BJ (cell line): ENCODE data around the gene PI4K2A. TPM values are rescaled to one million over a fixed set of nuclear protein-coding genes. Genes with fewer than 3 reads are reported as not detected.
A peak's percentile ranks its signal among the peaks of the same experiment; 100 is the strongest.

ENCODE experiments used
- CTCF ChIA-PET: fragments of 350-600 bp; formaldehyde crosslinking; extraction: SDS; loops from one replicate; lab custom pipeline; 2021; ENCODE audit warnings: antibody characterized with exemption, inconsistent platforms; lab: Yijun Ruan, JAX
- POLR2A ChIA-PET: fragments of 300-600 bp; sonication (Branson Sonifier 250); formaldehyde crosslinking; extraction: SDS; loops from one replicate; lab custom pipeline; 2021; ENCODE audit warnings: antibody characterized with exemption; lab: Charles Lee
- DNase-seq: peaks from one replicate; pipeline ENCODE4 v3.0.0-alpha.2; 2011; ENCODE audit warnings: low read depth
- H3K27me3 ChIP-seq: 2 replicates; pipeline ENCODE4 v1.6.0; 2011; ENCODE audit warnings: low read length; ENCODE audit not compliant: control insufficient read depth, insufficient read depth
- H3K36me3 ChIP-seq: 2 replicates; pipeline ENCODE4 v1.5.1; 2011; ENCODE audit warnings: low read length; ENCODE audit not compliant: control insufficient read depth, insufficient read depth
- H3K4me3 ChIP-seq: 2 replicates; pipeline ENCODE4 v1.5.1; 2011; ENCODE audit warnings: low read depth, mild to moderate bottlenecking, control low read depth, low read length
- CTCF ChIP-seq: IDR thresholded peaks from 2 replicates; pipeline ENCODE4 v1.5.1; 2011; ENCODE audit warnings: low read depth, mild to moderate bottlenecking, control low read depth, inconsistent platforms, low read length, moderate library complexity; ENCODE audit not compliant: insufficient read depth
- polyA plus RNA-seq: library from polyadenylated mRNA; depleted of rRNA; stranded (reverse); fragments of >200 nt; gene quantifications from 2 replicates; pipeline ENCODE4 v1.2.3, GENCODE V29; 2011

The PI4K2A gene
- polyA plus RNA-seq, 1 experiment: 34.6 TPM

DNA sequence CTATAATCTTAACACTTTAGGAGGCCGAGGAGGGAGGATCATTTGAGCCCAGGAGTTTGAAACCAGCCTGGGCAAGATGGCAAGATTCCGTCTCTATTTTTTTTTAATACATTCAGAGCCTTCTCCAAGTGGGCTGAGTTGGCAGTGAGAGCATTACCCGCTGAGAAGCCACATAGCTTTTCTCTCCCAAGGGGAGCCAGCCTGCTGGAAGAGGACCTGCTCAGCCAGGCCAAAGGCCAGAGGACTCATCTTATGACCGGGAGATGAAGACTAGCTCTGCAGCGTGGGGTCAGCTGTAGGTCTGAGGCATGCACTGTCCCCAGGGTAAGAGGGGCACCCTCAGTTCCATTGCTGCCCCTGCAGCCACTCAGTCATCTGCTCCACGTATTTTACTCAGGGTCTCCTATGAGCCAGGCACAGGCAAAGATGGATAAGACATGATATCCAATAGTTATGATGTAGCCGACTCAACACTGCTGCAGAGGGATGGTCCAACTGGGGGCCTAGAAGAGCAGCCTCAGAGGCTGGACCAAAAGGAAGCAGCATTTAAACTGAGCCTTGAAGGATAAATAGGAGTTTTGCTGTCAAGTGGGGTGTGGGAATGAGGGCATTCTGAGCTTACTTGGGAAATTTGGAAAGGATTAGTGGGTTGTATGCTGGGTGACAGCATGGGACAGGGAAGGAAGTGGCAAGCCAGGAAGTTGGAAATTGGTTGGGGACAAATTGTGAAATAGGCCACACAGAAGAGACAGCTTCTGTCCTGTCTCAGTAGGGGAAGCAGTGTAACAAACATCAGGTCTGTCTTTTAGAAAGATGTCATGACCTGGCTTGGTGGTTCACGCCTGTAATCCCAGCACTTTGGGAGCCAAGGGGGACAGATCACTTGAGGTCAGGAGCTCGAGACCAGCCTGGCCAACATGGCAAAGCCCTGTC is 71.4 kb downstream of the PI4K2A start:
- ChIA-PET CTCF (interaction anchor here (0.9 to 20.3 kb wide), 4 partner anchors 9 to 35 kb away, joined by 3 to 517 read pairs (median 22); partner anchors contain the start of gene ZFYVE27), POLR2A (no interaction called here)
- Histone ChIP-seq H3K4me3 (no peak overlapping the region), H3K27me3 (no peaks in the 10 kb centered on the region), H3K36me3 (no peaks in the 10 kb centered on the region)
- TF ChIP-seq CTCF: no peak
- no peak for DNase-seq

GRCh38 chr10:97713339-97713825 is 72.9 kb downstream of the PI4K2A start, which contains the start of gene MARVELD1:
Gene MARVELD1 (plus strand): TSS chr10:97713730. CDS start chr10:97713877, 147 bp downstream.
- ChIA-PET CTCF (interaction anchor here (1.3 to 20.3 kb wide), 5 partner anchors 11 to 75 kb away, joined by 3 to 517 read pairs (median 10); partner anchors contain the start of genes AVPI1 and ZFYVE27), POLR2A (interaction anchor here (0.6 to 1.0 kb wide), 4 partner anchors 16 to 24 kb away, joined by 3 to 10 read pairs (median 8); partner anchors contain the start of gene ZFYVE27)
- H3K36me3 ChIP-seq: peaks cover 5% of the 10 kb centered on the region
- DNase-seq: no peak
- no peaks in the 10 kb centered on the region for H3K27me3 ChIP-seq
- no peak for TF ChIP-seq CTCF
- peak within 1 kb of the TSS; percentile 71 for H3K4me3 ChIP-seq

GRCh38 chr10:97713826-97714400 is 73.4 kb downstream of the PI4K2A start:
- Histone ChIP-seq H3K36me3 (peaks cover 6% of the 10 kb centered on the region), H3K4me3 (peak overlapping the region; percentile 71), H3K27me3 (no peaks in the 10 kb centered on the region)
- CTCF ChIA-PET: interaction anchor here (1.0 to 20.3 kb wide), 6 partner anchors 11 to 75 kb away, joined by 3 to 517 read pairs (median 8); partner anchors contain the start of genes AVPI1 and ZFYVE27
- POLR2A ChIA-PET: interaction anchor here (0.5 to 1.4 kb wide), 5 partner anchors 16 to 289 kb away, joined by 3 to 10 read pairs (median 5); partner anchors contain the start of gene ZFYVE27
- no peak for DNase-seq
- TF ChIP-seq CTCF: peak; percentile 37

DNA sequence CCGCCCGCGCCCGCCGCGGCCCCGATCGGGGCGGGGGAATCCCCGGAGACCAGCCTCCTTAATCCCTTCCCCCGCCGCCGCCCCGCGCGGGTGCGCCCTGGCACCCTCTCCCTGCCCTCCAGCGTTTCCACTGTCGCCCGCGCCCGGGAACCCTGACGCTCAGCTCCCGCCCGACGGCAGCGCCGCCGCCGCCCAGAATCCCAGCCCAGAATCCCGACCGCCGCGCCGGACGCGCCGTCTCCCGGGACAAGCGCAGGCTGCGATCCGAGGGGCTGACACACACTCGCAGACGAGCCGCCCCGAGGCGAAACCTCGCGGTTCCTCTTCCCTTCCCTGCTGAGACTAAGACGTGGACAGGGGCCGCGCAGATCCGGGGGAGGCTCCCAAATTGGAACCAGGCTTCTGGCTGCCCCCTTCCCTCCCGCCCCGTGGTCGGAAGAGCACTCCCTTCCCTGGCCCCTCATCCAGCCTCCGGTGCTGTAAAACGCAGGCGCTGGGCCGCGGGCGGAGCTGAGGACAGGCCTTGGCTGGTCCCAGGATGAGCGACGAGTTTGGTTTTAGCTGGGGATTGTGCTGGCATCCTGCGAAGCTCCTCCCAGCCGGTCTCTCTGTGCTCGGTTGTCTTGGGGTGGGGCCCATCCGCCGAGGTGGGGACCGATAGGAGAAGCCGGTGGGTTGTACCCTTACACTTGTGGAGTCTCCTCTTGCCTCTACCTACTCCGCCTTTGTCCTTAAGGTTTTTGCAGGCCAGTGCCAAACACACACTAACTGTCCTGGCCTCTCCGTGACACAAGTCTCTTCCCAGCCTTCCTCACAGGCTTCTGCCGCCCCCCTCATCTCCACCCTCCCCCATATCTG is 74.2 kb downstream of the PI4K2A start:
- Histone ChIP-seq H3K36me3 (peaks cover 8% of the 10 kb centered on the region), H3K4me3 (peak overlapping the region; percentile 71), H3K27me3 (no peaks in the 10 kb centered on the region)
- ChIA-PET CTCF (interaction anchor here (1.0 to 20.3 kb wide), 7 partner anchors 12 to 76 kb away, joined by 3 to 517 read pairs (median 5); partner anchors contain the start of genes AVPI1 and ZFYVE27), POLR2A (interaction anchor here (0.5 to 1.4 kb wide), 6 partner anchors 10 to 290 kb away, joined by 3 to 15 read pairs (median 5); no protein-coding TSS in a partner anchor)
- no peak for DNase-seq
- no peak for TF ChIP-seq CTCF
